ENCODE data around the gene PRIM2. TPM values are rescaled to one million over a fixed set of nuclear protein-coding genes. Genes with fewer than 3 reads are reported as not detected.
"Not testable (repeated sequence)": the region's sequence is repeated elsewhere in the genome, so short reads cannot be mapped to it uniquely, and the experiment has no call there.

The PRIM2 gene
- total and polyA plus RNA-seq, 2 donors from 2014 or later = 3.0 to 9.7 TPM

DNA sequence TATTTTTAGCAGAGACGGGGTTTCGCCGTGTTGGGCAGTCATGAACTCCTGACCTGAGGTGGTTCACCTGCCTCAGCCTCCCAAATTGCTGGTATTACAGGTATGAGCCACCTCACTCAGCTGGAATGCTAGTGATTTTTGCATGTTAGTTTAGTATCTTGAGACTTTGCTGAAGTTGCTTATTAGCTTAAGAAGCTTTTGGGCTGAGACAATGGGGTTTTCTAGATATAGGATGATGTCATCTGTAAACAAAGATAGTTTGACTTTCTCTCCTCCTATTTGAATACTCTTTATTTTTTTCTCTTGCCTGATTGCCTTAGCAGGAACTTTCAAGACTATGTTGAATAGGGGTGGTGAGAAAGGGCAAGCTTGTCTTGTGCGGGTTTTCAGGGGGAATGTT lies 57.3 kb downstream of the PRIM2 start:
- H3K4me3 ChIP-seq (ENCODE audit: low read length in 3 of 3); H3K27ac ChIP-seq (ENCODE audit: low read depth in 2 of 2, low read length in 2 of 2); H3K36me3 ChIP-seq (ENCODE audit: control insufficient read depth in 2 of 3, insufficient read depth in 3 of 3, low read length in 3 of 3); H3K9me3 ChIP-seq (ENCODE audit: control insufficient read depth in 2 of 3, insufficient read depth in 1 of 3, low read length in 3 of 3); H3K9ac ChIP-seq (ENCODE audit: low read length in 3 of 3); FAIRE-seq; H3K4me1 ChIP-seq (ENCODE audit: control insufficient read depth in 2 of 3, insufficient read depth in 2 of 3, low read depth in 1 of 3, low read length in 3 of 3); DNase-seq; H3K27me3 ChIP-seq (ENCODE audit: control insufficient read depth, insufficient read depth, low read length); intact Hi-C loops (cut with DNase I): not testable (repeated sequence)

DNA sequence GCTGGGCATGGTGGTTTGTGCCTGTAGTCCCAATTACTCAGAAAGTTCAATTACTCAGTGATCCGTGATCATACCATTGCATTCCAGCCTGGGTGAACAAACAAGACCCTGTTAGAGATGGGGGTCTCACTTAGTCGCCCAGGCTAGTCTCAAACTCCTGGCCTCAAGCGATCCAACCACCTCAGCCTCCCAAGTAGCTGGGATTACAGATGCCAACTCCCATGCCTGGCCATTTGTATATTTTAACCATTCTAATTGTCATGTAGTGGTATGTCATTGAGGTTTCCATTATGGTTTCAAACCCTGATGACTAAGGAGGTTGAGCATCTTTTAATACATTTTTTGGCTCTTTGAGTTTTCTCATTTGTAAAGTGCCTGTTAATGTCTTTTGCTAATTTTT lies 58.7 kb downstream of the PRIM2 start:
- FAIRE-seq; H3K36me3 ChIP-seq (ENCODE audit: control insufficient read depth in 2 of 3, insufficient read depth in 3 of 3, low read length in 3 of 3); H3K4me3 ChIP-seq (ENCODE audit: low read length in 3 of 3); H3K27me3 ChIP-seq (ENCODE audit: control insufficient read depth, insufficient read depth, low read length); intact Hi-C loops (cut with DNase I); H3K27ac ChIP-seq (ENCODE audit: low read depth in 2 of 2, low read length in 2 of 2); H3K4me1 ChIP-seq (ENCODE audit: control insufficient read depth in 2 of 3, insufficient read depth in 2 of 3, low read depth in 1 of 3, low read length in 3 of 3); H3K9me3 ChIP-seq (ENCODE audit: control insufficient read depth in 2 of 3, insufficient read depth in 1 of 3, low read length in 3 of 3); H3K9ac ChIP-seq (ENCODE audit: low read length in 3 of 3); DNase-seq: not testable (repeated sequence)

DNA sequence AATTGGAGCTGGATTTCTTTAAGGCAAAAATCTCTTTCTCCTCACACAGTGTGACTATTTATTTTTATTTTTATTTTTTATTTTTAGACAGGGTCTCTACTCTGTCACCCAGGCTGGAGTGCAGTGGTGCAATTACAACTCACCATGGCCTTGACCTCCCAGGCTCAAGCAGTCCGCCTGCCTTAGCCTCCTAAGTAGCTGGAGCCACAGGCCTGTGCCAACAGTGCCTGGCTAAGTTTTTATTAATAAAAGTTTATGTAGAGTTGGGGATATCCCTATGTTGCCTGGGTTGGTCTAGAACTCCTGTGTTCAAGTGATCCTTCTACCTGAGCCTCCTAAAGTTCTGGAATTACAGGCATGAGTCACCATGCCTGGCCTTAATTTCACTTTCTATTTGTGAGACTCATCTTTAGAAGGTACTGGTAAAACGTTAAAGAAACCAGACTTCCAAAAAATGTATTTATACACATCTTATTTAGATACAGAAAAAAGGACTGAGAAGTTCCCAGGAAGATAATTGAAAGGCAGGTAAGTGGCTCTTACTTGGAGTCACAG lies 71.7 kb downstream of the PRIM2 start:
- FAIRE-seq; H3K4me1 ChIP-seq (ENCODE audit: control insufficient read depth in 2 of 3, insufficient read depth in 2 of 3, low read depth in 1 of 3, low read length in 3 of 3); DNase-seq; H3K36me3 ChIP-seq (ENCODE audit: control insufficient read depth in 2 of 3, insufficient read depth in 3 of 3, low read length in 3 of 3); H3K9ac ChIP-seq (ENCODE audit: low read length in 3 of 3); H3K4me3 ChIP-seq (ENCODE audit: low read length in 3 of 3); H3K27ac ChIP-seq (ENCODE audit: low read depth in 2 of 2, low read length in 2 of 2); H3K9me3 ChIP-seq (ENCODE audit: control insufficient read depth in 2 of 3, insufficient read depth in 1 of 3, low read length in 3 of 3); intact Hi-C loops (cut with DNase I); H3K27me3 ChIP-seq (ENCODE audit: control insufficient read depth, insufficient read depth, low read length): not testable (repeated sequence)

DNA sequence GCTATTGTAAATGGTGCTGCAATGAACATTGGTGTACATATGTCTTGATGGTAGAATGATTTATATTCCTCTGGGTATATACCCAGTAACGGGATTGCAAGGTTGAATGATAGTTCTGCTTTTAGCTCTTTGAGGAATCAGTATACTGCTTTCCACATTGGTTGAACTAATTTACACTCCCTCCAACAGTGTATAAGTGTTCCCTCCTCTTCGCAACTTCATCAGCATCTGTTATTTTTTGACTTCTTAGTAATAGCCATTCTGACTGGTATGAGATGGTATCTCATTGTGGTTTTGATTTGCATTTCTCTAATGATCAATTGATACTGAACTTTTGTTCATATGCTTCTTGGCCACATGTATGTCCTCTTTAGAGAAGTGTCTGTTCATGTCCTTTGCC lies 73.4 kb downstream of the PRIM2 start:
- H3K27me3 ChIP-seq (ENCODE audit: control insufficient read depth, insufficient read depth, low read length); H3K27ac ChIP-seq (ENCODE audit: low read depth in 2 of 2, low read length in 2 of 2); intact Hi-C loops (cut with DNase I); H3K4me3 ChIP-seq (ENCODE audit: low read length in 3 of 3); H3K36me3 ChIP-seq (ENCODE audit: control insufficient read depth in 2 of 3, insufficient read depth in 3 of 3, low read length in 3 of 3); FAIRE-seq; H3K4me1 ChIP-seq (ENCODE audit: control insufficient read depth in 2 of 3, insufficient read depth in 2 of 3, low read depth in 1 of 3, low read length in 3 of 3); DNase-seq; H3K9ac ChIP-seq (ENCODE audit: low read length in 3 of 3); H3K9me3 ChIP-seq (ENCODE audit: control insufficient read depth in 2 of 3, insufficient read depth in 1 of 3, low read length in 3 of 3): not testable (repeated sequence)

DNA sequence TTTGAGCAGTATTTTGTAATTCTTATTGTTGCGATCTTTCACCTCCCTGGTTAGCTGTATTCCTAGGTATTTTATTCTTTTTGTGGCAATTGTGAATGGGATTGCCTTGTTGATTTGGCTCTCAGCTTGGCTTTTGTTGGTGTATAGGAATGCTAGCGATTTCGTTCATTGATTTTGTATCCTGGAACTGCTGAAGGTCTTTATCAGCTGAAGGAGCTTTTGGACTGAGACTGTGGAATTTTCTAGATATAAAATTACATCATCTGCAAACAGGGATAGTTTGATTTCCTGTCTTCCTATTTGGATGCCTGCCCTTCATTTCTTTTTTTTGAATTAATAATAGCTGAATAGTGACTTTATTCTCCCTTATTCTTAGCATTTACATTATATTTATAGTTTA lies 74.6 kb downstream of the PRIM2 start:
- H3K36me3 ChIP-seq (ENCODE audit: control insufficient read depth in 2 of 3, insufficient read depth in 3 of 3, low read length in 3 of 3); H3K4me3 ChIP-seq (ENCODE audit: low read length in 3 of 3); H3K4me1 ChIP-seq (ENCODE audit: control insufficient read depth in 2 of 3, insufficient read depth in 2 of 3, low read depth in 1 of 3, low read length in 3 of 3); DNase-seq; H3K9me3 ChIP-seq (ENCODE audit: control insufficient read depth in 2 of 3, insufficient read depth in 1 of 3, low read length in 3 of 3); H3K27me3 ChIP-seq (ENCODE audit: control insufficient read depth, insufficient read depth, low read length); FAIRE-seq; intact Hi-C loops (cut with DNase I); H3K9ac ChIP-seq (ENCODE audit: low read length in 3 of 3); H3K27ac ChIP-seq (ENCODE audit: low read depth in 2 of 2, low read length in 2 of 2): not testable (repeated sequence)

DNA sequence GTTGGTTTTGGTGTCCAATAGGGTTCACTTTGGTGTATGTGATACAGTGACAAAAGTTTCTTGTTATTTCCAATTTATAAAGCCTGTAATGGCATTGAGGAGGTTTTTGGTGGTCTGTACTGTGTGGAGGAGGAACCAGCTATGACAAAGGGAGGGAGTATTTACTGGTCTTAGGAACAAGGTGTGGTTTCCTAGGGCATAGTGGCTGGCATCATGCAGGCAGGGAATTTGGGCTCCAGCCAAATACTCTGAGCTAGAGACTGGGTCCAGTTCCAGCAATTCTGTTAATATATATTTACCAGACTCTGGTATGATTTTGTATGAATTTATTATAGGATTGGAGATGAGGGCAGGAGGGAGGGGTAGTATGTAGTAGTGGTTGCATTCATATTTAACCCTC lies 101.9 kb downstream of the PRIM2 start:
- H3K9me3 ChIP-seq (ENCODE audit: control insufficient read depth in 2 of 3, insufficient read depth in 1 of 3, low read length in 3 of 3); H3K36me3 ChIP-seq (ENCODE audit: control insufficient read depth in 2 of 3, insufficient read depth in 3 of 3, low read length in 3 of 3); H3K4me1 ChIP-seq (ENCODE audit: control insufficient read depth in 2 of 3, insufficient read depth in 2 of 3, low read depth in 1 of 3, low read length in 3 of 3); H3K27ac ChIP-seq (ENCODE audit: low read depth in 2 of 2, low read length in 2 of 2); H3K4me3 ChIP-seq (ENCODE audit: low read length in 3 of 3); H3K9ac ChIP-seq (ENCODE audit: low read length in 3 of 3); DNase-seq; H3K27me3 ChIP-seq (ENCODE audit: control insufficient read depth, insufficient read depth, low read length); intact Hi-C loops (cut with DNase I); FAIRE-seq: not testable (repeated sequence)

All from kidney (tissue), 11 donors.